ENCODE measurements around the gene ATG16L1. TPM values are rescaled to one million over a fixed set of nuclear protein-coding genes. Genes with fewer than 3 reads are reported as not detected.

Gene ATG16L1
- total and polyA plus RNA-seq, 2 experiments from 2014 or later = 15.3 to 37.9 TPM

- TF ChIP-seq ZNF462 (CRISPR knock-in tag; IDR thresholded peaks at IDR 0.05) = no peak
- no peak for TF ChIP-seq POLR2AphosphoS5 (IDR thresholded peaks at IDR 0.05; ENCODE audit: low read depth)
- TF ChIP-seq ETS1 (IDR thresholded peaks at IDR 0.05) = no peak
- no peak for TF ChIP-seq CREB1 (CRISPR knock-in tag; IDR thresholded peaks at IDR 0.05; ENCODE audit: low read depth)
- TF ChIP-seq STAT1 (IDR thresholded peaks at IDR 0.05; ENCODE audit: unreplicated experiment) = no peak
- no peak for TF ChIP-seq CTCF (conservative IDR thresholded peaks at IDR 0.05; ENCODE audit: low read depth in 2 of 2)
- TF ChIP-seq ZNF114 (CRISPR knock-in tag; IDR thresholded peaks at IDR 0.05) = no peak
- no peak for TF ChIP-seq JUNB (IDR thresholded peaks at IDR 0.05; ENCODE audit: unreplicated experiment)
Measured at GRCh38 chr2:233262562-233262961, 11.1 kb downstream of the ATG16L1 start (continued).
